ENCODE measurements around the gene CCDC174.
A peak's percentile ranks its signal among the peaks of the same experiment; 100 is the strongest.

The CCDC174 gene

GRCh38 chr3:14625443-14625842, 26.1 kb upstream of the CCDC174 start:
- no peak for DNase-seq (ENCODE audit: low spot score)

GRCh38 chr3:14627815-14628214, 23.7 kb upstream of the CCDC174 start:
- DNase-seq (ENCODE audit: low spot score) = no peak

- DNase-seq (ENCODE audit: low spot score) = no peak
Measured at GRCh38 chr3:14628406-14628805, 23.2 kb upstream of the CCDC174 start.

GRCh38 chr3:14630404-14631100, 21.0 kb upstream of the CCDC174 start:
- no peak for DNase-seq (ENCODE audit: low spot score)

- no peak for DNase-seq (ENCODE audit: low spot score)
Measured at GRCh38 chr3:14631101-14631497, 20.5 kb upstream of the CCDC174 start.

GRCh38 chr3:14631687-14632441, 19.7 kb upstream of the CCDC174 start:
- no peak for DNase-seq (ENCODE audit: low spot score)

GRCh38 chr3:14632442-14632930, 19.1 kb upstream of the CCDC174 start:
- no peak for DNase-seq (ENCODE audit: low spot score)

GRCh38 chr3:14633417-14633816, 18.1 kb upstream of the CCDC174 start:
- DNase-seq (ENCODE audit: low spot score) = no peak

- DNase-seq (ENCODE audit: low spot score) = peak; percentile 29
Measured at GRCh38 chr3:14633819-14634424, 17.6 kb upstream of the CCDC174 start.

GRCh38 chr3:14634763-14635400, 16.7 kb upstream of the CCDC174 start:
- DNase-seq (ENCODE audit: low spot score) = no peak

- no peak for DNase-seq (ENCODE audit: low spot score)
Measured at GRCh38 chr3:14636496-14637087, 15.0 kb upstream of the CCDC174 start.

GRCh38 chr3:14640157-14640562, 11.4 kb upstream of the CCDC174 start:
- peak; percentile 15 for DNase-seq (ENCODE audit: low spot score)

- DNase-seq (ENCODE audit: low spot score) = no peak
Measured at GRCh38 chr3:14640734-14641133, 10.8 kb upstream of the CCDC174 start.

- no peak for DNase-seq (ENCODE audit: low spot score)
Measured at GRCh38 chr3:14641346-14641745, 10.2 kb upstream of the CCDC174 start.

- DNase-seq (ENCODE audit: low spot score) = no peak
Measured at GRCh38 chr3:14645453-14645852, 6.1 kb upstream of the CCDC174 start.

GRCh38 chr3:14646131-14646573, 5.4 kb upstream of the CCDC174 start:
- no peak for DNase-seq (ENCODE audit: low spot score)

- no peak for DNase-seq (ENCODE audit: low spot score)
Measured at GRCh38 chr3:14646589-14647413, 4.8 kb upstream of the CCDC174 start.

GRCh38 chr3:14647976-14648955, 3.3 kb upstream of the CCDC174 start:
- no peak for DNase-seq (ENCODE audit: low spot score)

GRCh38 chr3:14649466-14649865, 2.1 kb upstream of the CCDC174 start:
- DNase-seq (ENCODE audit: low spot score) = no peak

- no peak for DNase-seq (ENCODE audit: low spot score)
Measured at GRCh38 chr3:14650193-14650592, 1.4 kb upstream of the CCDC174 start.
